Heart left ventricle (tissue), 16 donors: ENCODE results near the gene BST2. TPM values are rescaled to one million over a fixed set of nuclear protein-coding genes. Genes with fewer than 3 reads are reported as not detected.

Experiments used
- ATAC-seq, 4 donors: fragments of 200-7000 bp; cut with Tn5 transposase; one replicate each; pipeline ENCODE4 v1.9.1; 2020 to 2022; ENCODE audit warnings: moderate library complexity in 4 of 4, mild to moderate bottlenecking in 3 of 4, moderate number of reproducible peaks in 1 of 4
- DNase-seq, 5 donors: peaks; one replicate each; pipeline ENCODE4 v3.0.0-alpha.2; 2020
- H3K27ac ChIP-seq, 12 donors: fragments of 200-600 bp; sonication (generic) in 4 of 12; one replicate each; pipeline versions ENCODE4 v1.5.0 to v1.8.0; 2016 to 2022; ENCODE audit warnings: mild to moderate bottlenecking in 2 of 12
- H3K27me3 ChIP-seq, 9 donors: fragments of 200-600 bp; sonication (generic) in 2 of 9; one replicate each; pipeline versions ENCODE4 v1.5.1 to v1.8.0; 2016 to 2022; ENCODE audit warnings: mild to moderate bottlenecking in 3 of 9
- H3K36me3 ChIP-seq, 9 donors: fragments of 200-600 bp; sonication (generic) in 2 of 9; one replicate each; pipeline versions ENCODE4 v1.5.0 to v1.8.0; 2018 to 2022; ENCODE audit warnings: mild to moderate bottlenecking in 2 of 9
- H3K4me1 ChIP-seq, 12 donors: fragments of 200-600 bp; sonication (generic) in 4 of 12; one replicate each; pipeline versions ENCODE4 v1.5.0 to v1.8.0; 2016 to 2022; ENCODE audit warnings: mild to moderate bottlenecking in 3 of 12
- H3K4me3 ChIP-seq, 12 donors: fragments of 200-600 bp; sonication (generic) in 4 of 12; one replicate each; pipeline versions ENCODE4 v1.5.0 to v1.8.0; 2017 to 2022; ENCODE audit warnings: mild to moderate bottlenecking in 9 of 12, moderate library complexity in 4 of 12
- H3K9me3 ChIP-seq, 12 donors: fragments of 200-600 bp; sonication (generic) in 4 of 12; one replicate each; pipeline versions ENCODE4 v1.5.0 to v1.8.0; 2016 to 2022; ENCODE audit warnings: mild to moderate bottlenecking in 1 of 12
- POLR2A ChIP-seq, 2 donors: fragments of 450-650 bp; IDR thresholded peaks; one replicate each; pipeline ENCODE4 v1.6.1; 2017; ENCODE audit warnings: antibody characterized with exemption in 2 of 2, mild to moderate bottlenecking in 2 of 2, moderate library complexity in 2 of 2
- WGBS, 4 donors: extraction: QIAGEN DNeasy Blood & Tissue Kit in 2 of 4; methylation state at CpG; one replicate each; pipeline versions ENCODE4 v1.1.5 to v1.1.7; 2013 to 2018; 5-methylcytosine and 5-hydroxymethylcytosine counted together
- intact Hi-C, 10 donors: fragments of 100-400 bp; cut with DNase I; formaldehyde crosslinking; loops; one replicate each; pipeline versions ENCODE4 v1.11.1 to v1.14.2; 2022
- polyA plus RNA-seq, 2 donors: library from polyadenylated mRNA; stranded (reverse); fragments of 200-250 nt; gene quantifications; one replicate each; pipeline ENCODE4 v1.2.3, GENCODE V29; 2013
- total RNA-seq, 9 donors: library from RNA; depleted of rRNA in 2 of 9; stranded (reverse); fragments of >200 nt in 2 of 9; fragmentation: NEBNext Ultra II Directional in 3 of 9; extraction: Animal tissue kit (Norgen Biotek cat#: 25700) in 3 of 9; gene quantifications; one replicate each; pipeline versions ENCODE4 v1.1.0 to v1.2.4, GENCODE V29; 2016 to 2023
- TF ChIP-seq, protein P1 (sequence below), 12 donors: fragments of 200-600 bp; sonication (generic) in 4 of 12; IDR thresholded peaks; one replicate each; pipeline versions ENCODE4 v1.5.0 to v1.8.0; 2018 to 2022; ENCODE audit warnings: antibody characterized with exemption in 12 of 12, mild to moderate bottlenecking in 5 of 12
- donor health status: ischemic (EF 13 %, LVEDD 7.1; RV severe dilation, severe dysfunction).
- donor health status: healthy with polysubstance abuse.
- donor health status: DM: no; HTN: yes; CAD: no.
- donor health status: DM: no; HTN: no; CAD: no.
- donor health status: ischemic (EF 25% LVEDD 6.9; RV normal size, moderate dysfunction).
- donor health status: ischemic (EF 25% LVEDD 5.7; RV mildly dilated, moderate dysfunction).
- donor health status: healthy.
- donor health status: DM: yes; HTN: yes; CAD: no.
- donor health status: ischemic (EF 35%, LVEDD 5.7; RV mildly dilated, moderate dysfunction).
- donor health status: nonischemic (EF 11% LVEDD 7.7; RV severe dilation, severe dysfunction).
- donor health status: DM: yes; HTN: yes; CAD: no.
- donor health status: PGD.
- donor health status: ischemic (EF 29% LVEDD 5.4; RV normal size, mild dysfunction).
- donor health status: nonischemic (EF 23%, LVEDD 6.1; RV moderate dilation, normal function).

Gene BST2
- total and polyA plus RNA-seq, 11 donors: 28.6 to 116 (median 49.4) TPM

DNA sequence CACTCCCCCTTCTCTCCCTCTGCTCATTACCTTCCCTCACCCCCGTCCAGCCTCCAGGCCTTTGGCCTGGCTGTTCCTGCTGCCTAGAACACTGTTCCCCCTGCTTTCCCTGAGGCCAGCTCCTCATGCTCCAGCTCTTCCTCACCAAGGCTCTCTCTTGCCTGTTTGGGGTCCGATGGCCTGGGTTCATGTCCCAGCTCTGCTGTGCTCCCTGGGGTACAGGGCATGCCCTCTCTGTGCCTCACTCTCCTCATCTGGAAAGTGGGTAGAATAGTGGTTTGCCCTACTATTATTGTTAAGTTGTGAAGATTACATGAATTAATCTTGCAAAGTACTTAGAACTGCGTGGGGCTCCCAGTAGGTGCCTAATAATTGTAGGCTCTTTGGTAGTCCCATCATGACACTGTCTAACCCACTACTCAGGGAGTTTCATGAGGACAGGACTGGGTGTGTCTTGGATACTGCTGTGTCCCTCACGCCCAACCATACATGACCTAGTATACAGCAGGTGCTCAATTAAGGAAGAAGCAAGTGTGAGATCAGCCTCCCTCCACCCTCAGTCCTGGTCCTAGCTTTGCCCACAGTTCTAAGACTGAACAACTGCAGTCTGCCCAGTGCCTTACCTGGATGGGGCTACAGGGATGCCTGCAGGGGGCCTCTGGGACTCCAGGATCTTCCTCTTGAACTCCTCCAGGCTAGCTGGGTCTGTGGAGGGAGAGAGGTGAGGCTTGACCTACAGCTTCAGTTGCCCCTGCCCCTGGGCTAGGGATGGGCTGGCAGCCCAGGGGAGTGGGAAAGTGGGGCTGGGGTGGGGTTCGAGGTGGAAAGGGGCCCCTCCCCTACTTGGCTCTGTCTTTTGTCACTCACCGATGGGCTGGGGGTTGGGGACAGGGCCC, 45.3 kb downstream of the BST2 start:
- Histone ChIP-seq H3K9me3 (no peaks in the 10 kb centered on the region), H3K27ac (no peak overlapping the region), H3K36me3 (no peaks in the 10 kb centered on the region), H3K4me1 (peaks cover 0 to 15% (median 0%) of the 10 kb centered on the region in 12 donors), H3K27me3 (no peaks in the 10 kb centered on the region), H3K4me3 (no peak overlapping the region)
- 81 to 91% (median 87%) methylated on average over 5 to 6 of the region's 6 CpGs for WGBS, 4 donors
- ATAC-seq: no peak
- DNase-seq: no peak
- TF ChIP-seq, protein P1, sequence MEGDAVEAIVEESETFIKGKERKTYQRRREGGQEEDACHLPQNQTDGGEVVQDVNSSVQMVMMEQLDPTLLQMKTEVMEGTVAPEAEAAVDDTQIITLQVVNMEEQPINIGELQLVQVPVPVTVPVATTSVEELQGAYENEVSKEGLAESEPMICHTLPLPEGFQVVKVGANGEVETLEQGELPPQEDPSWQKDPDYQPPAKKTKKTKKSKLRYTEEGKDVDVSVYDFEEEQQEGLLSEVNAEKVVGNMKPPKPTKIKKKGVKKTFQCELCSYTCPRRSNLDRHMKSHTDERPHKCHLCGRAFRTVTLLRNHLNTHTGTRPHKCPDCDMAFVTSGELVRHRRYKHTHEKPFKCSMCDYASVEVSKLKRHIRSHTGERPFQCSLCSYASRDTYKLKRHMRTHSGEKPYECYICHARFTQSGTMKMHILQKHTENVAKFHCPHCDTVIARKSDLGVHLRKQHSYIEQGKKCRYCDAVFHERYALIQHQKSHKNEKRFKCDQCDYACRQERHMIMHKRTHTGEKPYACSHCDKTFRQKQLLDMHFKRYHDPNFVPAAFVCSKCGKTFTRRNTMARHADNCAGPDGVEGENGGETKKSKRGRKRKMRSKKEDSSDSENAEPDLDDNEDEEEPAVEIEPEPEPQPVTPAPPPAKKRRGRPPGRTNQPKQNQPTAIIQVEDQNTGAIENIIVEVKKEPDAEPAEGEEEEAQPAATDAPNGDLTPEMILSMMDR (IDR thresholded peaks at IDR 0.05): no peak
- TF ChIP-seq POLR2A (IDR thresholded peaks at IDR 0.05): no peak
- intact Hi-C loops: no loop called here

GRCh38 chr19:17358395-17358794, 47.0 kb downstream of the BST2 start:
- 59 to 70% (median 63%) methylated on average over 7 of the region's 7 CpGs for WGBS, 4 donors
- Histone ChIP-seq H3K27ac (peak overlapping the region in 7 of 12 donors; percentile 6 to 57 (median 47)), H3K4me3 (no peak overlapping the region), H3K27me3 (no peaks in the 10 kb centered on the region), H3K36me3 (no peaks in the 10 kb centered on the region), H3K4me1 (peaks cover 0 to 15% (median 0%) of the 10 kb centered on the region in 12 donors), H3K9me3 (no peaks in the 10 kb centered on the region)
- intact Hi-C loops: no loop called here
- TF ChIP-seq, protein P1 (IDR thresholded peaks at IDR 0.05): no peak
- TF ChIP-seq POLR2A (IDR thresholded peaks at IDR 0.05): no peak
- ATAC-seq (peak; percentile 32 to 87 (median 46)), DNase-seq (no peak)

- Histone ChIP-seq H3K27ac (peak overlapping the region in 10 of 12 donors; percentile 6 to 57 (median 47)), H3K4me1 (peaks cover 0 to 21% (median 5%) of the 10 kb centered on the region in 12 donors), H3K27me3 (no peaks in the 10 kb centered on the region), H3K36me3 (no peaks in the 10 kb centered on the region), H3K9me3 (no peaks in the 10 kb centered on the region), H3K4me3 (no peak overlapping the region)
- TF ChIP-seq, protein P1 (IDR thresholded peaks at IDR 0.05): no peak
- no peak for TF ChIP-seq POLR2A (IDR thresholded peaks at IDR 0.05)
- peak; percentile 16 to 86 (median 47) for ATAC-seq
- DNase-seq: peak in 1 of 5 donors; percentile 40
- intact Hi-C loops: no loop called here
- 55 to 66% (median 59%) methylated on average over 8 to 11 of the region's 11 CpGs for WGBS, 4 donors
Measured at GRCh38 chr19:17357724-17358123, 47.7 kb downstream of the BST2 start.

GRCh38 chr19:17357078-17357666, 48.3 kb downstream of the BST2 start:
- no peak for TF ChIP-seq POLR2A (IDR thresholded peaks at IDR 0.05)
- TF ChIP-seq, protein P1 (IDR thresholded peaks at IDR 0.05): no peak
- WGBS, 4 donors: 89 to 90% (median 90%) methylated on average over 7 of the region's 7 CpGs
- H3K4me1 ChIP-seq: peaks cover 0 to 26% (median 8%) of the 10 kb centered on the region in 12 donors
- H3K27me3 ChIP-seq: no peaks in the 10 kb centered on the region
- no peaks in the 10 kb centered on the region for H3K36me3 ChIP-seq
- intact Hi-C loops: no loop called here
- no peak for ATAC-seq
- H3K27ac ChIP-seq: peak overlapping the region in 10 of 12 donors; percentile 6 to 53 (median 47)
- H3K9me3 ChIP-seq: no peaks in the 10 kb centered on the region
- no peak overlapping the region for H3K4me3 ChIP-seq
- DNase-seq: no peak
